HG03342 (cell line): ENCODE data around the gene BNC2.

Experiments used
- ATAC-seq: cut with Tn5 transposase; IDR thresholded peaks from one replicate; pipeline ENCODE4 v1.9.1; 2021; ENCODE audit warnings: mild to moderate bottlenecking, moderate library complexity; ENCODE audit not compliant: unreplicated experiment

The BNC2 gene

DNA sequence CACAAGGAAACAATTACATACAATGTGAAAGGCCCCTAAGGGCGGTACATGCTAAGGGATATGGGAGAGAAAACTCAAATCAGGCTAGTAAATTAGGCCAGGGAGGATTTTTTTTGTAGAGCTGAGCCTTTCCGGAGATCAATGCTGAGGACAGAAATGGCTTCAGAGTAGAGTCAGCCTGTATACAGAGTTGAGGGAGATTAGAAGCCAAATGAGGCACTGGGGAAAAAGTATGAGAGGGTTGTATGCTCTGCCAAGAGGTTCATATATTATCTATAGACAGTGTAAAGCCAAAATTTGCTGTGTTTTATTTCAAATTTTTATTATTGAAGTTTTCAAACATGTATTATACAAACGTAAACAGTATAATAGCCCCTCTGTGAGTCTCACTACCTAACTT, 103.1 kb downstream of the BNC2 start:
- no peak for ATAC-seq

GRCh38 chr9:16763946-16764345, 106.5 kb downstream of the BNC2 start:
- no peak for ATAC-seq

- ATAC-seq = no peak
These were observed 114.9 kb downstream of the BNC2 start for GRCh38 chr9:16755467-16756160.

GRCh38 chr9:16754662-16755061, 115.8 kb downstream of the BNC2 start:
- no peak for ATAC-seq

DNA sequence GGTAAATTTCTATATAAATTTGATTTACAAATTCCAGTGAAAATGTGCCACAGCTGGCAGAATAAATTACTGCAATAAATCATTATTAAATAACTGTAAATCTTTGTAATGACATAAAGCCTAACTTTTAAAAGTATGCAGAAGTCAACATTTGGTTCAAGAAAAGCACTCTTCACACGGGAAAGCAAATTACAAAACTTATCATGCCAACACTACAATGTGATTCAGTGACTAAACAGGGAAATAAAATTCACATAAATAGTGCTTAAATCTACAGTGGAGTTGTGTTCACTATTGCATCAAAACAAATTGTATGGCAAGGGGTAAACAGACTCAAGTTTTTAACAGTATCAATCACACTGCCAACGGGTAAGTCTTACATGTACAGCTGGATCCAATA, 117.2 kb downstream of the BNC2 start:
- no peak for ATAC-seq

DNA sequence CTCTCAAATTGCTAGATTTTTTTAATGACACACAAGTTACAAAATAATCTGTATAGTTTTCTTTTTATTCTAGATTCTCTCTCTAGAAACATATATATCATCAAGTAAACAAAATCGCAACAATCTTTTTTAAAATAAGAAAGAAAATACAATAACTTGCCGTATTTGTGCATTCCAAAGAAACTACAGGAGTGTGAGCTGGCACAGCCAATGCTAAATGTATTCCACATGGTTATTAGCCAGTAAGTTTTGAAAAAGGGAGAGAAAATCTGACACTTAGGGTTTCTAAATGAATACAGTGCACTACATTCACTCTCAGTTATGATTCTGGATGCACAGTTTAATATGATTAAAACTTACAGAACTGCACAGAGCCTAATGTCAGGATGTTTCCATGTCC, 117.9 kb downstream of the BNC2 start:
- ATAC-seq = no peak

- ATAC-seq = no peak
These were observed 119.9 kb downstream of the BNC2 start for GRCh38 chr9:16750553-16750952.

DNA sequence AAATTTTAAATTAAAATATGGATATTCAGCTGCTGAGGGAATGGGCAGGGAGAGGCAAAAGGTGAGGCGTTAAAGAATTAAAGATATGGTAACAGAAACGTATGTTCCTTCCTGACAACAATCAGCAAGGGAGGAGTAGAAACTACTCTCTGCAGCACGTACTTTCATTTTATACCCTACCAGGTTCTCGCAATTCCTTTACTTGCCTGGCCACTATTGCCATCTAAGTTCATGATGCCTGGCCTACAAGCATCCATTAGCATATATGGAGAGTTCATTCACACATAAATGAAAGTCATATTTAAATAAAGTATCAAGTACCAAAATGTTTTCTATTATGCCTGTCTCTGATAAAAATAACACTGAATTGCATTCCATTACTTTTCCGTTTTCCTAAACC, 125.1 kb downstream of the BNC2 start:
- no peak for ATAC-seq

DNA sequence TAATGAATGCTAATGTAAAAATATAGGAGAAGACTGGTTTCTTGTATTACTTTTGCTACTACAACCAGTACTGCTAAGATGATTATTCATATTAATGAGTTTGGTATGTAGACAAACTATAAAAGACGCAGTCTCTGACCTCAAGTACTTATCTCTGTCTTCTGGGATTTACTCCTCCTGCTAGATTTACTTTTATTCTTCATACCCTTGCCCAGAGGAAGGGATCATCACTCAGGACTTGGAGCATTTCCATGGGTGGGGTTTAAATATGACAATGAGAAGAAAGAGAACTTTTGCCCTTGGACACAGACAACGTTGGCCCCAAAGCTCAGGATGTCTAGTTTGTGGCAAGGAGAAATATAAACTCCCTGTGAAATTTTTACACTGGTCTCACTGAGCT, 126.1 kb downstream of the BNC2 start:
- ATAC-seq = no peak

- no peak for ATAC-seq
These were observed 127.1 kb downstream of the BNC2 start for GRCh38 chr9:16743375-16743774.

DNA sequence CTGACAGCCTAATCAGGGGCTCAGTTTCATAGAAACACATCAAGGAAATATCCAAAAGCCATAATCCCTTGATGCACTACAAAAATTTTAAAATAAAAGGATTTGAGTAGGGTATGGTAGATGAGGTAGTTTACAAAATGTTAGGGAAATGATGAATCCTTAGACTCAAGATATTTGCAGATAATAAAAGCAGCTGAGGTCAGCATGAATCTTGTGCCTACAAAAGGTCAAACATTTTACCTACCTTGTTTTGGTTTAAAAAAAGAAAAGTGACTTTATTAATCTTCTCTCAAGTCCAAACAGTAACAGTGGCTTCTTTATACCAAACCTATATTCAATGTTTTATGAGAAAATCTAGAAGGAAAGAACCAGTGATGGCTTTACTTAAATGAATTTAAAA, 135.5 kb downstream of the BNC2 start:
- no peak for ATAC-seq

DNA sequence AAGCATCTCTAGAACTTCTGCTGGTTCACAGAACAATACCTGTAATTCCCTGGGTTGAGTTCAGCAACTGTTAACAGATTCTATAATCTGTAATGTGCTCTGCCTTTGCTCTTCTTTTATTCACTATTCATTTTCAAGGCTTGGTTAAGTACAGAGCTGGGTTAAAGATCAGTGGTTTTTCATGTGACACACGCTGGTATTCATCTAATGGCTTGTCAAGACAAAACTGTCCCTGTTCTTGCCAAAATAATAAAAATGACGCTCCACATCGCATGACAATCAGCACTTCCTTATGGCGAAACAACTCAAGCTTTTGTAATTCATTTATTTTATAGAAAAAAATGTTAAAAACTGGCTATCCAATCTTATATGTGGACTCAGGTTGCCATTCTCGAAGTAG, 137.9 kb downstream of the BNC2 start:
- ATAC-seq = no peak

GRCh38 chr9:16730162-16730561, 140.3 kb downstream of the BNC2 start:
- ATAC-seq = no peak

DNA sequence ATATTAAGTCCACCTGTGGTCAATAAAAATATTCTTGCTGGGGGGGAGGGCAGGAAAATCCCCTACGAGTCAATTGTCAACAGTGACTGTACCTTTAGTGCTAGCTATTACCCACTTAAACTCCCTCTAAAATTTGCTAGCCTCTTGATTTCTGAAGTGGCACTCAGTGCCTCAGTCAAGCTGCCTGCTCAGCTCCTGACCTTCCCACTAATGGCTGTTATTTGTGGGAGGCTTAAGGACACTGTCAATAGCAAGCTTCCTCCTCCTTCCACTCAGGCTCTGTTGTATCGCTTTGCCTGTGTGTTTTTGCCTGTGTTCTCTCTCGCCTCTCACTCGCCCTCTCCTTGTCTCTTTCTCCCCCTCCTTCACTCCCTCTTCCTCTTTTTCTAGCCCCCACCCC, 140.8 kb downstream of the BNC2 start:
- no peak for ATAC-seq

- no peak for ATAC-seq
These were observed 142.3 kb downstream of the BNC2 start for GRCh38 chr9:16728137-16728508.

- ATAC-seq = no peak
These were observed 142.9 kb downstream of the BNC2 start for GRCh38 chr9:16727452-16728136.

GRCh38 chr9:16726718-16727451, 143.6 kb downstream of the BNC2 start:
- ATAC-seq = no peak

- no peak for ATAC-seq
These were observed 144.4 kb downstream of the BNC2 start for GRCh38 chr9:16726029-16726428.

DNA sequence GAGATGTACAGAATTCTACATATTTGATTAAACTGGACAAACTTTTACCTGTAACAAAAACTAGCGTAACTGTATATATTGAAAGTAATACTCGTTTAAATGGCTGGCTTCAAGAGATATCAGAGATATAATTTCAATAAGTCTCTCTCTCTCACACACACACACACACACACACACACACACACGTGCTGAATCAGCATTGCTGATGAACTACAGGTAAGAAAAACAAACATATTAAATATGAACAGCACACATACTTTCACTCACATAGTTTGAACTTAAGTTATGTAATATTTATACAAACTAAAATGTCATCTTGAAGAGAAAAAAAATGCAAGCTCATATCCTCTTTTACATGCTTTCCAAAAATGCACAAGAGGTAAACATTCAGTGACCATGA, 145.4 kb downstream of the BNC2 start:
- ATAC-seq = no peak

DNA sequence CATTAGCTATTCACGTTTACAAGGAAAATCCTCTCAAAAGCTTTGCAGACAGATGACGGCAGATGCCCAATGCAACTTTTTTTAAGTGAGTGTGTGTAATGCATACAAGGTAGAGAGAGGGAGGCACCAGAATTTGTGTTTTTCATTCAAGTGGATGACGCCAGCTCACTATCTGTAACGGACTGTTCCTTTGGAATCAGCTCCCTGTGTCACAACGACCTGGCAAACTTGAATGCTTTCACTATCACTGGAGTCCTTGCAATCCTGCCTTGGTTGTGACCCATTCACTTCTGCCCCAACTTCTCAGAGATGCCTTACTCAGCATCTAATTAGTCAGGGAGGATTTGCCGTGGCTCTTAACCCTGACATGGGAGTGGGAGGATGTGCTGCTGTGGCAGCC, 148.5 kb downstream of the BNC2 start:
- ATAC-seq = no peak

DNA sequence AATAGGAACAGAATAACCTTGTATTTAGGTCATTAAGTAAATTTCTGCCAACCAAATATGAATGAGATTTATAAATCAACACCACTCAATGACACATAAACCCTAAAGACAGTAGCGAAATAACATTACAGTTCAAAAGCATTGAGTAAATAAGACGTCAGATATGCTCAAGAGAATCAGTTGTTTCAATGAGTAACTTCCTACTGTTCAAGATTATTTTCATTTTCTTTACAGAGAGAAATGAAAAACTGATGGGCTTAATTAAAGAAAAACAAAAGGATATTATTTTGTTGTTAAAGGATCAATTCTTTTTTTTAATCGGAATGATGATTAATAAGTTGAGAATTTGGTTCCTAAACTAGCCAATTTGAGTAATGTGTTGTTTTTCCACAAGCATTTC, 150.1 kb downstream of the BNC2 start:
- no peak for ATAC-seq

- no peak for ATAC-seq
These were observed 150.5 kb downstream of the BNC2 start for GRCh38 chr9:16719921-16720320.
